Central memory CD8-positive, alpha-beta T cell (primary cell): Measurements from ENCODE around the gene DGKB.
"Not testable (repeated sequence)": the region's sequence is repeated elsewhere in the genome, so short reads cannot be mapped to it uniquely, and the experiment has no call there.

Experiments used
- ATAC-seq: fragments of 150-1000 bp; cut with Tn5 transposase; replicated peaks from 2 replicates; pipeline ENCODE4 v1.10.0; 2022; ENCODE audit warnings: mild to moderate bottlenecking, moderate FRiP score, moderate number of reproducible peaks; ENCODE audit not compliant: poor library complexity, severe bottlenecking; ENCODE audit errors: extremely low read depth
- DNase-seq, 2 donors: peaks; one replicate each; pipeline ENCODE4 v3.0.0; 2021; ENCODE audit warnings: low spot score in 2 of 2
- H3K27ac Mint-ChIP-seq: one replicate; pipeline ENCODE4 v1.8.0; 2022; ENCODE audit warnings: low read depth, mild to moderate bottlenecking, moderate library complexity, mixed read lengths
- H3K27me3 Mint-ChIP-seq: one replicate; pipeline ENCODE4 v1.8.0; 2022; ENCODE audit warnings: mixed read lengths
- H3K36me3 Mint-ChIP-seq: one replicate; pipeline ENCODE4 v1.8.0; 2022; ENCODE audit warnings: mild to moderate bottlenecking, moderate library complexity, mixed read lengths; ENCODE audit not compliant: insufficient read depth
- H3K4me1 Mint-ChIP-seq: one replicate; pipeline ENCODE4 v1.8.0; 2022; ENCODE audit warnings: mixed read lengths
- H3K4me3 Mint-ChIP-seq: one replicate; pipeline ENCODE4 v1.8.0; 2022; ENCODE audit warnings: mild to moderate bottlenecking, moderate library complexity, mixed read lengths
- H3K9me3 Mint-ChIP-seq: one replicate; pipeline ENCODE4 v1.8.0; 2022; ENCODE audit warnings: mixed read lengths

Gene DGKB

GRCh38 chr7:14487701-14488395, 414.7 kb downstream of the DGKB start:
- no peaks in the 10 kb centered on the region for H3K9me3 Mint-ChIP-seq
- no peaks in the 10 kb centered on the region for H3K4me1 Mint-ChIP-seq
- peaks cover 1% of the 10 kb centered on the region for H3K36me3 Mint-ChIP-seq
- H3K27me3 Mint-ChIP-seq, result no peaks in the 10 kb centered on the region
- H3K27ac Mint-ChIP-seq, result no peak overlapping the region
- ATAC-seq (no peak), DNase-seq (no peak)
- H3K4me3 Mint-ChIP-seq, result no peak overlapping the region

- Mint-ChIP-seq H3K4me1 (no peaks in the 10 kb centered on the region), H3K36me3 (no peaks in the 10 kb centered on the region), H3K9me3 (no peaks in the 10 kb centered on the region), H3K27me3 (no peaks in the 10 kb centered on the region), H3K27ac (no peak overlapping the region), H3K4me3 (no peak overlapping the region)
- DNase-seq (no peak), ATAC-seq (no peak)
These were observed 418.9 kb downstream of the DGKB start for GRCh38 chr7:14483663-14484062.

- no peak overlapping the region for H3K4me3 Mint-ChIP-seq
- H3K27me3 Mint-ChIP-seq, result no peaks in the 10 kb centered on the region
- H3K36me3 Mint-ChIP-seq, result no peaks in the 10 kb centered on the region
- DNase-seq, result no peak
- H3K4me1 Mint-ChIP-seq, result no peaks in the 10 kb centered on the region
- ATAC-seq, result no peak
- H3K27ac Mint-ChIP-seq, result no peak overlapping the region
- H3K9me3 Mint-ChIP-seq, result no peaks in the 10 kb centered on the region
These were observed 422.3 kb downstream of the DGKB start for GRCh38 chr7:14480281-14480680.

- ATAC-seq, result no peak
- Mint-ChIP-seq H3K27me3 (no peaks in the 10 kb centered on the region), H3K36me3 (peaks cover 1% of the 10 kb centered on the region), H3K27ac (no peak overlapping the region), H3K4me1 (no peaks in the 10 kb centered on the region), H3K4me3 (no peak overlapping the region), H3K9me3 (no peaks in the 10 kb centered on the region)
- DNase-seq, result no peak
These were observed 423.6 kb downstream of the DGKB start for GRCh38 chr7:14478834-14479510.

- H3K27ac Mint-ChIP-seq, DNase-seq, H3K4me1 Mint-ChIP-seq, H3K27me3 Mint-ChIP-seq, H3K36me3 Mint-ChIP-seq, H3K9me3 Mint-ChIP-seq, ATAC-seq, H3K4me3 Mint-ChIP-seq: not testable (repeated sequence)
These were observed 440.8 kb downstream of the DGKB start for GRCh38 chr7:14461716-14462115.

GRCh38 chr7:14458846-14459245, 443.7 kb downstream of the DGKB start:
- not testable (repeated sequence) for ATAC-seq, DNase-seq, H3K4me3 Mint-ChIP-seq, H3K27me3 Mint-ChIP-seq, H3K27ac Mint-ChIP-seq, H3K4me1 Mint-ChIP-seq, H3K9me3 Mint-ChIP-seq, H3K36me3 Mint-ChIP-seq

GRCh38 chr7:14457568-14458453, 444.7 kb downstream of the DGKB start:
- no peaks in the 10 kb centered on the region for H3K36me3 Mint-ChIP-seq
- no peaks in the 10 kb centered on the region for H3K4me1 Mint-ChIP-seq
- no peak overlapping the region for H3K4me3 Mint-ChIP-seq
- DNase-seq, result peak in 1 of 2 donors; percentile 18
- H3K27ac Mint-ChIP-seq, result no peak overlapping the region
- no peak for ATAC-seq
- H3K27me3 Mint-ChIP-seq, result no peaks in the 10 kb centered on the region
- no peaks in the 10 kb centered on the region for H3K9me3 Mint-ChIP-seq

- no peak for ATAC-seq
- Mint-ChIP-seq H3K9me3 (no peaks in the 10 kb centered on the region), H3K27ac (no peak overlapping the region), H3K36me3 (no peaks in the 10 kb centered on the region), H3K4me1 (no peaks in the 10 kb centered on the region), H3K27me3 (peaks cover 22% of the 10 kb centered on the region), H3K4me3 (no peak overlapping the region)
- DNase-seq, result no peak
These were observed 453.3 kb downstream of the DGKB start for GRCh38 chr7:14449291-14449690.

GRCh38 chr7:14446829-14447228, 455.7 kb downstream of the DGKB start:
- H3K27ac Mint-ChIP-seq, result no peak overlapping the region
- DNase-seq, result no peak
- H3K36me3 Mint-ChIP-seq, result no peaks in the 10 kb centered on the region
- no peaks in the 10 kb centered on the region for H3K4me1 Mint-ChIP-seq
- H3K4me3 Mint-ChIP-seq, result no peak overlapping the region
- peaks cover 30% of the 10 kb centered on the region for H3K27me3 Mint-ChIP-seq
- no peaks in the 10 kb centered on the region for H3K9me3 Mint-ChIP-seq
- ATAC-seq, result no peak

GRCh38 chr7:14446219-14446618, 456.3 kb downstream of the DGKB start:
- H3K4me1 Mint-ChIP-seq, result no peaks in the 10 kb centered on the region
- ATAC-seq, result no peak
- H3K9me3 Mint-ChIP-seq, result no peaks in the 10 kb centered on the region

GRCh38 chr7:14438366-14438765, 464.2 kb downstream of the DGKB start:
- no peak overlapping the region for H3K4me3 Mint-ChIP-seq
- H3K4me1 Mint-ChIP-seq, result no peaks in the 10 kb centered on the region
- DNase-seq (no peak), ATAC-seq (no peak)
- H3K9me3 Mint-ChIP-seq, result no peaks in the 10 kb centered on the region
- no peak overlapping the region for H3K27ac Mint-ChIP-seq
- H3K27me3 Mint-ChIP-seq, result peaks cover 4% of the 10 kb centered on the region
- H3K36me3 Mint-ChIP-seq, result no peaks in the 10 kb centered on the region

More at GRCh38 chr7:14446219-14446618, 456.3 kb downstream of the DGKB start:
- no peak overlapping the region for H3K27ac Mint-ChIP-seq
- H3K27me3 Mint-ChIP-seq, result peaks cover 30% of the 10 kb centered on the region
- no peaks in the 10 kb centered on the region for H3K36me3 Mint-ChIP-seq
- no peak for DNase-seq
- H3K4me3 Mint-ChIP-seq, result no peak overlapping the region

GRCh38 chr7:14436878-14437277, 465.7 kb downstream of the DGKB start:
- Mint-ChIP-seq H3K36me3 (no peaks in the 10 kb centered on the region), H3K4me1 (no peaks in the 10 kb centered on the region), H3K27ac (no peak overlapping the region), H3K27me3 (no peaks in the 10 kb centered on the region), H3K4me3 (no peak overlapping the region), H3K9me3 (no peaks in the 10 kb centered on the region)
- DNase-seq (no peak), ATAC-seq (no peak)
